ENCODE data around the gene AGTPBP1.

DNA sequence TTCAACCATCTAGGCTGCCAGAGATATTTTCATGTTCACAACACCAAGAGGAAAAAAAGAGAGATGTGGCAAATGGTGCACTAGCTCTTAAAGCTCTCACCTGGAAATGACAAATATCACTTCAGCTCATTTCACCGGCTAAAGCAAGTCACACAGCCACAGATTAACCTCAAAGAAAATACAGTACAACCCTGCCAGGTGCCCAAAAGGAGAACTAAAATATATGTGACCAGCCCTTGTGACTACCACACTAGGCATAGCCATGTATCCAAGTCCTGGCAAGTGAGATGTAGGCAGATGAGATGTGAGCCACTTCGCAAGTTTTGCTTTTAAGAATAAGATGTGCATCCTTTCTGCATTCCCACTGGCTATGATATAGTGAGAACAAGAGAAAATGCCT is 41.4 kb downstream of the AGTPBP1 start:
- TF ChIP-seq, protein P1, sequence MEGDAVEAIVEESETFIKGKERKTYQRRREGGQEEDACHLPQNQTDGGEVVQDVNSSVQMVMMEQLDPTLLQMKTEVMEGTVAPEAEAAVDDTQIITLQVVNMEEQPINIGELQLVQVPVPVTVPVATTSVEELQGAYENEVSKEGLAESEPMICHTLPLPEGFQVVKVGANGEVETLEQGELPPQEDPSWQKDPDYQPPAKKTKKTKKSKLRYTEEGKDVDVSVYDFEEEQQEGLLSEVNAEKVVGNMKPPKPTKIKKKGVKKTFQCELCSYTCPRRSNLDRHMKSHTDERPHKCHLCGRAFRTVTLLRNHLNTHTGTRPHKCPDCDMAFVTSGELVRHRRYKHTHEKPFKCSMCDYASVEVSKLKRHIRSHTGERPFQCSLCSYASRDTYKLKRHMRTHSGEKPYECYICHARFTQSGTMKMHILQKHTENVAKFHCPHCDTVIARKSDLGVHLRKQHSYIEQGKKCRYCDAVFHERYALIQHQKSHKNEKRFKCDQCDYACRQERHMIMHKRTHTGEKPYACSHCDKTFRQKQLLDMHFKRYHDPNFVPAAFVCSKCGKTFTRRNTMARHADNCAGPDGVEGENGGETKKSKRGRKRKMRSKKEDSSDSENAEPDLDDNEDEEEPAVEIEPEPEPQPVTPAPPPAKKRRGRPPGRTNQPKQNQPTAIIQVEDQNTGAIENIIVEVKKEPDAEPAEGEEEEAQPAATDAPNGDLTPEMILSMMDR (IDR thresholded peaks at IDR 0.05), result no peak
- TF ChIP-seq EP300 (IDR thresholded peaks at IDR 0.05), result no peak
